ENCODE results near the gene MDH1.
"Not testable (repeated sequence)": the region's sequence is repeated elsewhere in the genome, so short reads cannot be mapped to it uniquely, and the experiment has no call there.

Gene MDH1

DNA sequence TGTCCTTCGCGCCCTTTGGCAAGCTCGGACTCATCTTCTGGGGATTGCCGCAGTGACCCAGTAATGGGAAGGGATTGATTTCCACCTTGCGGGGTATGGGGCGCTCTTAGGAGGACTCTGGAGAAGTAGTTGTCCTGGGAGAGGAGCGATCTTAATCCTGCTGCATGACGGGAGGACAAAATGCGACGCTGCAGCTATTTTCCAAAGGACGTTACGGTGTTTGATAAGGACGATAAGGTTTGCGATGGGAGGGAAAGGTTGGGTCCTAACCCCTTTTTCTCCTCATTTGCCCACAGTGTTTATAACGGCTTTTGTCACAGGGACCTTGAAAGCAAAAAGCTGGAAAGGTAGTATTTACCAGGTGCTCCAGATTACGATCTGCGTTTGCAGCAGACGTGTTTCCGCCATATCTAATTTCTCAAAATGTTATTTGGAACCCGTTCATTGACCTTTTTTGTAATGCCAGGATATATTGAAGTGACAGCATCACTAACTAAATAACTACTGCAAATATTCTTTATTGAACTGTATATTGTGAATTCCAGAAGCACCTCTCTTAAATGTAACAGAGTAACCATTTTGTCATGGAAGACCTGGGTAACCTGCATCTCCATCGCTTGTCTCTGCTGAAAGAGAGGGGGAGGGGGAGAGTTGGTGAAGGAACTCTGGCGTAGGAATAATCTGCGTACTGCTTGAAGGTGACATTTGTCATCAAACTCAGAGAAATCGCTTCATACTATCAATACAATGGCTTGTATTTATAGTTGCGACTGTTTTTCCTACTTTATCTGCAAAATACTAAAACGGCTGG lies 590 bp downstream of the MDH1 start:
- DNase-seq = no peak

DNA sequence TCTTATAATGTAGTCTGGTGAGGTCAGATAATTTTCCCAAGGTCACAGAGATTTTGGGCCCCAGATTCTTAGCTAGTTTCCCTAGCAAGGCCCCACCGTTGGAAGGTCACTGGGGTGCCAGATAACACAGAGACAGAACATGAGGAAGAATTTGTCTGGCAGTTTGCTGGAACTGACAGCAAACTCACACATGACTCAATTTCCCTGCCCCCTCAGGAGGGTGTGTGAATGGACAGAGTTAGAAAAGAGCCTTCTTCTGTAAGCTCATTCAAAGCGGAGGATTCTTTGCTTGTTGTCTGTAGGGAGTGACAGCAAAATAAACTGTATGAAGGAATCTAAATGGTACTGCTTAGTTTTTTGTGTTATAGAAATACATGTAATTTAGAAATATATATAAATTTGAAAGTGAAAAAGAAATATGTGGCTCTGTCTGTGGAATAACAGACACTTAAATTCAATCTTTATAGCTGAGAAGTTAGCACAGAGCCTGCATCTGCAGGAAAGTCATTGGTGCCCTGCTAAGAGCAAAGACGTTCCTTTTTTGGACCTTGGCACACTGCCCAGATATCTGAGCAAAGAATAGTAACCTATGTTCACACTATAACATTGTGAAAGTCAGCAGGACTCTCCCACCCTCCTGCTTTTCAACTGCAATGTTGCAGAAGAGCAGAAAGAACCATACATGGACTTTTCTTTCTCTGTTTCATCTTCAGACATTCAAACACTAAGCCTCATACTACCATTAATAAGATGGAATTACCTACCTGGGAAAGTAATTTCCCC lies 2.1 kb downstream of the MDH1 start:
- DNase-seq = no peak

DNA sequence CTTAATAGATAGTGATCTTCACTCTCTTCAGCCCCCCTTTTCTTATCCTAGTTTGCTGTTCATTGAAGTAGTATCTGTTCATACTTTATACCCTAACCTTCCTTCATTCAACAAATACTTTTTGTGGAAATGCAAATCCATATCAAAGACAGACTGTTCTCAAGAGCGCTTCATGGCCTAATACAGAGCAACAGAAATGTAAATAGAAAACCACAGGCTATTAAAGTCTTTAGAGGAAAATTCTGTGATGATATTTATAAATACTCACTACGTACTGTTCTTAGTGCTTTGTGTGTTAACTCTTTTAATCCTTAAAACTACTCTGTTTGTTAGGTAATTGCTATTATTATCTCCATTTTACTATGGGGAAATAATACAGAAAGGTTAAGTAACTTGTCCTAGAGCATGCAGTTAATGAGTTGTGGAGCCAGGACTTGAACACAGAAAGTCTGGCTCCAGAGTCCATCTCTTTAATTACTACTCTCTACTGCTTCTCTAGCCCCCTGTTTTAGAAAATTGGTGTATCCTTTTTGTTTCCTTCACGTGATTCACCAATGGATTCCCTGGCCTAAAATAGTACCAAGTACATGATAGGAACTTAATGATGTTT lies 2.9 kb downstream of the MDH1 start:
- DNase-seq = no peak

DNA sequence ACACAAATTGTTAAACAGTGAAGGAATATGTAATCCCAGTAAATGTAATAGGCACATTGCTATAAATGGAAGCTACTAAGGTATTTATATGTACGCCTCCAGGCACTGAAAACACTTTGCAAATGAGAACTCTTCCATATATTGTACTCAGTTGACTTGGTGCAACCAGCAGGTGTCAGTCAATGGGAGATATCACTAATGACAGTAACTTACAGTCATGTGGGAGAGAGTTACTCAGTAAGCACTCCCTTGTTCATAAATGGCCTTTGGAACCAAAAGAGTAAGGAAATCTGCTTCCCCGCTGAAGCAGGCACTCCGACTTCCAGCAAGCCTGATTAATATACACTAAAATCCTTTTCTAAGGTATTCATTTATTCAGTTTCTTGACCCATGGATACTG lies 5.9 kb downstream of the MDH1 start:
- no peak for DNase-seq

DNA sequence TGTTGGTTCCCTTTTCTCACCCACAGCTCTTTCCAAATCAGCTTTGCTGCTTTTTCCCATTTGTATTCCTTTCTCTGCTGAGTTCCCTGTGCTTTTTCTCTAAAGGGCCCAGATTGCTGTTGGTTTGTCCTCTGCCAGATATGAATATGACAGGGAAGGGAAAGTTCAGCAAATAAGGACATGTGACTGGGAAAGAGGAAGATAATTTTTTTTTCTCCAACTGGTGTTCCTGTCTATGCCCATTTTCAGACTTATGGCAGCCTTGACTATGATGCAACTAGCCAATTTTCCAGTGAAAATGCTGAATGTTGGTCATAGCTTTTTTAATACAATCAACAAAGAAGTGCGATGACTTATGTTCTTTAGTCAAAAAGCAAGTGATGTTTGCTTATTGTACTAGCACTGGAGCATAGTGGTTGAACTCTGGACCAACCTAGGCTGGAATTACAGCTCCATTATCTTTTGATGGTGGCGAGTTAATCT lies 7.7 kb downstream of the MDH1 start:
- no peak for DNase-seq

DNA sequence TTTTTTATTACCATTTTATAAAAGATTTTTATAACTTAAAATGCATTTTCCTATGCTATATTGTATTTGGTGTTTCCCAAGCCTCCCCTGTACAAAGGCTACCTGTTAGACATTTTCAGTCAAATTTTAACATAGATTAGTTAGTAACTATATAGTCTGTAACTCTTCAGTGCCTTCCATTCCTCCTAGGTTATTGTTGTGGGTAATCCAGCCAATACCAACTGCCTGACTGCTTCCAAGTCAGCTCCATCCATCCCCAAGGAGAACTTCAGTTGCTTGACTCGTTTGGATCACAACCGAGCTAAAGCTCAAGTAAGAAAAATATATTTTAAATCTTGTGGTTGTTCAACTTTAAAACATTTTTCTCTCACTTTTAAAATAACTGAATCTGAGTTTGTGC lies 10.2 kb downstream of the MDH1 start:
- DNase-seq = no peak

DNA sequence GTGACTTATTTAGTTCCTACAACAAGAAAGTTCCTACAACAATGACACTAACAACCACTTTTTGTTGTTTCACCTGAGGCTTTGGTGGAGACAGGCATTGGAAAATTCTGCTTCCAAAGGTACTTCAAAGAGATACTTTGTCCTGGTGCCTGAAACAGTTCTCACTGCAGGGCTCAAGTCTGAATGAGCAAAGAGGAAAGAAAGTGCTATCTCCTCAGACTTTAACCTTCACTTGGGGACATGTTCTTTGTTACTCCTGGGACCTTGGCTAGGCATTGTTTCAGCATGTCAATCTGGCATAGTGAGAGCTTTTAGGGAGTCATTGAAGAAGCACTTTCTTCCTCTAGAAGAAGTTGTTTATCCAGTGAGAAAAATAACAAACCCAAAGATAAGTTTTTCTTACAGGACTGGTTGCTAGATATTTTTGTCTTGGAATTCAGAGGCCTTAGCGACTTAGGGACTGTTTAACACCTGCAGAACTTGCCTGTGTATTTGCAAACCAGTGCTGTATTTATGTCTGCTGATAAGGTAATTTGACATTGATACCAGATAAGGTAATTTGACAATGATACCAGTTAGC lies 12.2 kb downstream of the MDH1 start:
- no peak for DNase-seq

DNA sequence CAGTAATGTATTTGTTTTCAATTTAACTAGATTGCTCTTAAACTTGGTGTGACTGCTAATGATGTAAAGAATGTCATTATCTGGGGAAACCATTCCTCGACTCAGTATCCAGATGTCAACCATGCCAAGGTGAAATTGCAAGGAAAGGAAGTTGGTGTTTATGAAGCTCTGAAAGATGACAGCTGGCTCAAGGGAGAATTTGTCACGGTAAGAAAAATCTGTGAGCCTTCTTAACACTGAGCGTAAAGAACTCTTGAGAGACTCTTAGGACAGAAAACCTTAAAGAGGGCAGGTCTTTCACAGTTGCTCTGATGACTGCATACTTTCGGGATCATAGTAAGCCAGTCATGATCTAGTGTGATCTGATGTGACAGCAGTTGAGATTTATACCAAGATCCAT lies 15.9 kb downstream of the MDH1 start:
- DNase-seq = no peak

DNA sequence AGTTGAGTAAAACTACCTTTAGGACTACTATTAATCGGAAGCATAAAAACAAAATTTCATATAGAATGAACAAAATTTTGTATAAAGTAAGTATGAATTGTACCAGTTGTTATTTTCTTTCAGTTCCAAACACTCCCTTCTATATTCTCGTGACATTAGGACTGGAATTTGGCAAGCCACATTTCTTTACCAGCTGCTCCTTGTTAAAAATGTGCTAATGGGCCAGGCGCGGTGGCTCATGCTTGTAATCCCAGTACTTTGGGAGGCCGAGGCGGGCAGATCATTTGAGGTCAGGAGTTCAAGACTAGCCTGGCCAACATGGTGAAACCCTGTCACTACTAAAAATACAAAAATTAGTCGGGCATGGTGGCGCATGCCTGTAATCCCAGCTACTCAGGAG lies 20.1 kb downstream of the MDH1 start:
- DNase-seq = not testable (repeated sequence)

DNA sequence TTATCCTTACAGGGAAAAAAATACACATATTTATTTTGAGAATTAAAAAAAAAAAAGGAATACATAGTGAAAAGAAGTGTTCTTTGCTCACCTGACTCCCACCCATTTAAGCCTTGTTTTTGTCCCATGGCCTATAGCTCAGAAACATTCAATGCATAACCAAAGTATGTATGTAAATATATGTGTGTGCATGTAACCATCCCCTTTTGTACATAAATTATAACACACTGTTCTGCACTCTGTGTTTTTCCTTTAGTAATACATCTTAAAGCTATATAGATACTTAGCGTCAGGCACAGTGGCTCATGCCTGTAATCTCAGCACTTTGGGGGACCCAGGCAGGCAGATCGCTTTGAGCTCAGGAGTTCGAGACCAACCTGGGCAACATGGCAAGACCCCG lies 21.8 kb downstream of the MDH1 start:
- DNase-seq = no peak

DNA sequence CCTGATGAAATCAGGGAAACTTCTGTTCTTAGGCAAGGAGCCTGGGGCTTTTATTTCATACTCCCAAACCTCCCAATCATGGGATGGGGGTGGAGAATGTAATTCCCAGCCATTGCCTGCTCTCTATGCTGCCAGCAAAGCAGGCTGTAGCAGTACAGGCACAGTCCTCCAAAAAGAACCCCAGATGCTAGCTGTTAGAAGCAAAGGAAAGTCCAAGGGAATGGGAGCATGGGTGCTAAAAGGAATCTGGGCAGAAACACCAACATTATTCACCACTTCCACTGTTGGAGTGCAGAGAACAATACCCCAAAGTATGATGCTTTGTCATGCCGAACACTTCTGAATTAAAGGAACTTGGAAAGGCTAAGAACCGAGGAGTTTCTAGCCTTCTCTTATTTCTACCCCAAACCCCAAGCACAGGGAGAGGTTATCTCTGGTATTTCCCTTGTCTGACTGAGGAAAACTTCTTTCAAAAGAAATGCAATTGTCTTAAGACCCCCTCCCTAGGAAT lies 24.7 kb downstream of the MDH1 start:
- no peak for DNase-seq

DNA sequence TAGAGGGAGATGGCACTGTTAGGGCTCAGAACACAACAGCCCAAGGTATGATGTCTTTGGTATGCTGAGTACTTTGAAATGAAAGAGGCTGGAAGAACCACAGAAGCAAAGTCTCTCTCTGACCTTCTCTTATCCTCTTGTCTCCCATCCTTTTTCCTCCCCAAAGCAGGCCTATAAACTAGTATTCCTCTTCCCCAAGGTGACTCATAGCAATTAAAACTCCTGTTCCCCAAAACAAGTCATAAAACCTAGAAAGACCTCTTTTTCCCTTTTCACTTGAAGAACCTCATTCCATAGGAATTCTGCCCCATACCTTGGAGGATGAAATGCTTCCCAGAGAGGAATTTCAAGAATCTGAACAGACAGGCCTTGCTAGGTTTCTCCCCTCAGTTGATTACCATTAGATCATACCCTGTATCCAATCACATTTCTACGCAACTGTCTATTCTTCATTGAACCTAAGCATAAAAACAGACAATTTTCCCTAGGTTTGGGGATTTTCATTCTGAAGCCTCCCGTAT lies 25.7 kb downstream of the MDH1 start:
- no peak for DNase-seq

DNA sequence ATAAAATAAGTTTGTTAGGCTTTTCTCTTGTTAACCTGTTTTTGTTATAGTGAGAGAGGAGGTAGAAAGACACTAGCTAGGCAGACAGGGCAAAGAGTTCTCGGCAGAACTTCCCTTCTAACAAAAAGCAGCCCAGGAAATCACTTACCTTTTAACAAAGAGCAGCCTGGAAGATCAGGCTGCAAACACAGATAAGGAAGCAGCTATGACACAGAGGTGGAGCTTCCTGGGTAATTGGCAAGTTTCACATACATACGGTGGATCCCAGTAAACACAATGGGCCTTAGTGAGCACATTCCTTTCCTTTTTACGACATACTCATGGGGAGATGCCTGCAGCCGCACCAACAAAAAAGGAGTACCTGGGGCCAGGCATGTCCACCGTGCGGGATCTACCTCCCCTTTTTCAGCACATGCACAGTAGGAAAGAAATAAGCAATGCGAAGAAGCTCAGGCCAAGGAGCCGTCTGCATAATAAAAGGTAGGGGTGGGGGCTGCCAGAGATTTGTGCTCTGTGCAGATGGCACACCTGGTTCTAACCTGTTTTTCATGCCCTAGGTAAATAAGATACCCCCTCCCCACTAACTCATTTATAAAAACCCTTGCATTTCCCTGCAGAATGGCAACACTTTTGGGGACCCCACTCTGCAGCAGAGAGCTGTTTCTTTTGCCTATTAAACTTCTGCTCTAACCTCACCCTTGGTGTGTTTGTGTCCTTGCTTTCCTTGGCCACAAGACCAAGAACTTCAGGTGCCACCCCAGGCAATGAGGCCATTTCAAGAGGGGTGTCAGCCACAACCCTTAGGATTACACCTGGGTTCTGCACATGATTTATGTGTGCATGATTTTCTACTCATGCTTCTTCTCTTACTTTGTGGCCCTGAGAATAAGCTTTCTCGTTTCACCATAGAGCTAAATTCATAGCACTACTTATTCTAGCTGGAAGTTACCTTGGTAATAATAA lies 26.5 kb downstream of the MDH1 start:
- no peak for DNase-seq

DNA sequence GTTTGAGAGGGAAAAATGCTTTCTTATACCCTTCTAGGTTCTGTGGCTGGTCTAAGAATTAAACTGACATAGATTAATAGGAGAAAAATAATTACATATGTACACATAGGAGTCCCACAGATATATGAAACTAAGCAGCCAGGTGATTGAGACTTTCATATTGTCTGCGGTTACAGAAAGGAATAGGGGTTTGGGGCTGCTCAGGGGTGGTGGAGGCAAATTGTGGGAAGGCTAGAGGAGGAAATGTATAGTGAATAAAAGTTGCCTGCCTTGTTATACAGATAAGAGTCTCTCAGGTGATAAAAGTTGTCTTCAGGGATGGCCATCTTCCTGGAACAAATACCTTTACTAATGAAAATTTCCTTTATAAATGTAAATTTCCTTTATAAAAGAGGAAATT lies 28.6 kb downstream of the MDH1 start:
- no peak for DNase-seq

DNA sequence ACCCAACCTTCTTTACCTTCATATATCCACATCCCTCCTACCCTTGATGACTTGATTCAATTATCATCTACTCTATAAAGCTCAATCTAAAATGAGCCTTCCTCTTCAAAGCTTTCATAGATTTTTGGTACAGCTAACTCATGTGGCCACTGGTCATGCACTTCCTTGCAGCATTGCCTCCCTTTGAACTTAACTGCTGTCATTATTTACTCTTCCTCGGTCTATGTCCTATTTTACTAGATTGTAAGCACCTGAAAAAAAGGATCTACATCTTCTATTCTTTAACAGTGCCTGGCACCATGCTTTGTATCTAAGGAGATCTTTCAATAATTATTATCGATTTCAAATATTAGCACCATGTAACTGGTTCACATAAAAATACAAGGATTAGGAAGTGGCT lies 30.6 kb downstream of the MDH1 start:
- DNase-seq = no peak

DNA sequence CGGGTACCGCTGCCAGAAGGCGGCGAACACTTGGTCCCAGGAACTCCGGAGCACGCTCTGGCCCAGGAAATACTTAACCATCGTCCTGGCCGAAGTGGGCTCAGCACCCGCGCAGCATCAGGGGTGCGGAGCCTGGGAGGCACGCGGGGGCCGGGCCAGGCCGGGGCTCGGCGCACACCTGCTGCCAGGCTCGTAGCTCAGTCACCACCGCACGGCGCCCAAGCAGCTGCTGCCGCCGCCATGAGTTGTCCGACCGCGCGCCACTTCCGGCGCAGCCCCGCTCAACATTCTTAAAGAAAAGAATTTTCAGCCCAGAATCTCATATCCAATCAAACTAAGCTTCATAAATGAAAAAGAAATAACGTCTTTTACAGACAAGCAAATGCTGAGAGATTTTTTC lies 34.0 kb downstream of the MDH1 start:
- no peak for DNase-seq

DNA sequence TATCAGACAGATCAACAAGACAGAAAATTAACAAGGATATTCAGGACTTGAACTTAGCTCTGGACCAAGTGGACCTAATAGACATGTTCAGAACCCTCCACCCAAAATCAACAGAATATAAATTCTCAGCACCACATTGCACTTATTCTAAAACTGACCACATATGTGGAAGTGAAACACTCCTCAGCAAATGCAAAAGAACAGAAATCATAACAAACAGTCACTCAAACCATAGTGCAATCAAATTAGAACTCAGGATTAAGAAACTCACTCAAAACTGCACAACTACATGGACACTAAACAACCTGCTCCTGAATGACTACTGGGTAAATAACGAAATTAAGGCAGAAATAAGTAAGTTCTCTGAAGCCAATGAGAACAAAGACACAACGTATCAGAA lies 35.0 kb downstream of the MDH1 start:
- DNase-seq = not testable (repeated sequence)

DNA sequence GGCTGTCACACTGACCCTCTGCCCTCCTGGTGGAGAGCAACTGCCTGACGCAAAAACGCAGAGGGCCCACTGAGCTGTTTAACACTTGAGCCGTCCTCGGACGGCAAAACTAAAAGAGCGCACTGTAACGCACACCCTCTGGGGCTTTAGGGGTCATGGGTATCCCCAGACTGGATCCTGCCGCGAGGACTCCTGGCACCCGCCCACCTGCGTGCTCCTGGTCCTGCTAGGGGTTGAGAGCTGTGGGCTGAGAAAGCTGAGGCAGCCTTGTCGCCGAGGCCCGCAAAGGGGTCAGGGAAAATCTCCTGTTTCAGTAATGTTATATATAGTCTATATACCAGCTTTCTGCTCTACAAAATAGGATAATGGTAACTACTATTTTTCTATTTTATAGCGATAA lies 39.1 kb downstream of the MDH1 start:
- DNase-seq = no peak

DNA sequence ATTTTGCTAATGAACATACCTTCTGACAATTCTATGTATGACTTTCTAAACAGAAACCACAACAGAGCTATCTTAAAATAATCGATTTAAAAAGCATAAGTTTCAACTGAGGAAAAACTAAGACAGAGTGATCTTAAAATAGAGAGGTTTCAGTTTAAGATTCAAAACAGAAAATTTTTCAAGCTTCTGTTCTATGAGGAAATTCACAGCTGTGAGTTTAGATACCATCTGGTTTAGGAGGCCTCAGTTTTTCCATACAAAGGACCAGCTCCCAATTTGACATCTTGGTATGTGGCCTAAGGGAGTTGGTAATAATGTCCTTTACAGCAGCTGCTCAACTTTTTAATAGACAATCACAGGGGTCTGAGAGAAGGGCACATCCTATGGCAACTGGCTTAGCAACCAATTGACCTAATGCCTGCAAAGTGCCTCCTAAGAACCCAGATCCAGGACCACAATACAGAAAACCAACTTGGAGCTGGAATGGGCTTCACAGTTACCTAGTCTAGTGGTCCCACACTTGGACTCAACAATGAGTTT lies 39.7 kb downstream of the MDH1 start:
- no peak for DNase-seq

DNA sequence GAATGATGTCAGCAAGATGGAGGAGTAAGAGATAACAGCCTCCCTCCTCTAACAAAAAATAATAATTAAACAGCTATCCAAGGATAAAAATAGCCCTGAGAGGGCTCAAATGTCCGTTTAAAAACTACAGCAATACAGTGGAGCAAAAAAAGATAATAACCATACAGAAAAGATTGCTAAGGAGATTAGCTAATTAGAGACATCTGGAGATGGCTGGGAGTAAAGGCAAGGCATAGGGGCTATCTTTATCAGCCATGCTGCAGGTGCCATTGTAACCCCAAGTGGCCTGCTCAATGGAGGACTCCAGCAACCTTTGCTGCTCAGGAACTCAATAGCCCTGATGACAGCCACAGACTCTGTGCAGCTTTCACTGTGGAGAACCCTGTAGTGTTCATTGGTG lies 42.7 kb downstream of the MDH1 start:
- no peak for DNase-seq

DNA sequence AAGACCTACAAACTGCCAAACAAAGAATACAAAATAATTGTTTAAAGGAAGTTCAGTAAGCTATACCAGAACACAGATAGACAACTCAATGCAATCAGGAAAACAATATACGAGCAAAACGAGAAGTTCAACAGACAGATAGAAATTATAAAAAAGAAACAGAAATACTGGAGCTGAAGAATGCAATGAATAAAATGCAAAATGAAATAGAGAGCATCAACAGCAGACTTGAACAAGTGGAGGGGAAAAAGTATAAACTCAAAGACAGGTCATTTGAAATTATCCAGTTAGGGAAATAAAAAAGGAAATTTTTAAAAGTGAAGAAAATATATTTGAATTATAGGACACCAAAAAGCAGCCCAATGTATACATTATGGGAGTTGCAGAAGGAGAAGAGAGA lies 43.6 kb downstream of the MDH1 start:
- no peak for DNase-seq

DNA sequence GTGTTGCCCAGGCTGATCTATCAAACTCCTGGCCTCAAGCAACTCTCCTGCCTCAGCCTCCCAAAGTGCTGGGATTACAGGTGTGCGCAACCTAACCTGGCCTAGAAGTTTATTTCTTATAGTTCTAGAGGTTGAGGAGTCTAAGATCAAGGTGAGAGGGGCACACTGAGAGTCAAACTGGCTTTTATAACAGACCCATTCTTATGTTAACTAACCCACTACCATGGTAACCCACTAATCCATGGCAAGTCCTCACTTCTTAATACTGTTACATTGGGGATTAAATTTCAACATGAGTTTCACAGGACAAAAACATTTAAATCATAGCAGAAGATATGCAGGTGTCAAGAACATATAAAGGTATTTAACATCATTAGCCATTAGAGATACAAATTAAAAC lies 50.6 kb downstream of the MDH1 start:
- DNase-seq = no peak

Measured in activated gamma-delta T cell treated with Interleukin-2 at 50 U/mL for 16 hours (primary cell).